Measurements from ENCODE around the gene TRIM67.

- TF ChIP-seq CTCF (IDR thresholded peaks at IDR 0.05 in 8 of 11, conservative IDR thresholded peaks at IDR 0.05 in 3 of 11) = no peak
- TF ChIP-seq POLR2AphosphoS5 (IDR thresholded peaks at IDR 0.05) = no peak
- TF ChIP-seq POLR2A (IDR thresholded peaks at IDR 0.05) = no peak
Measured at GRCh38 chr1:231210126-231210525, 48.3 kb downstream of the TRIM67 start.
